NCI-H146 (cell line): Measurements from ENCODE around the gene UBL7.
A peak's percentile ranks its signal among the peaks of the same experiment; 100 is the strongest.
"Not testable (repeated sequence)": the region's sequence is repeated elsewhere in the genome, so short reads cannot be mapped to it uniquely, and the experiment has no call there.

Experiments
- DNase-seq: peaks from one replicate; lab custom pipeline; 2025; lab: John Stamatoyannopoulos, UW

The UBL7 gene

GRCh38 chr15:74460871-74461846 lies at the start of gene UBL7:
Gene UBL7, minus strand, starts transcription at chr15:74461160. Its CDS starts 2,293 bp downstream, at chr15:74458867.
- DNase-seq = peak; percentile 94

GRCh38 chr15:74506515-74506840 lies 45.5 kb upstream of the UBL7 start:
- DNase-seq = no peak

DNA sequence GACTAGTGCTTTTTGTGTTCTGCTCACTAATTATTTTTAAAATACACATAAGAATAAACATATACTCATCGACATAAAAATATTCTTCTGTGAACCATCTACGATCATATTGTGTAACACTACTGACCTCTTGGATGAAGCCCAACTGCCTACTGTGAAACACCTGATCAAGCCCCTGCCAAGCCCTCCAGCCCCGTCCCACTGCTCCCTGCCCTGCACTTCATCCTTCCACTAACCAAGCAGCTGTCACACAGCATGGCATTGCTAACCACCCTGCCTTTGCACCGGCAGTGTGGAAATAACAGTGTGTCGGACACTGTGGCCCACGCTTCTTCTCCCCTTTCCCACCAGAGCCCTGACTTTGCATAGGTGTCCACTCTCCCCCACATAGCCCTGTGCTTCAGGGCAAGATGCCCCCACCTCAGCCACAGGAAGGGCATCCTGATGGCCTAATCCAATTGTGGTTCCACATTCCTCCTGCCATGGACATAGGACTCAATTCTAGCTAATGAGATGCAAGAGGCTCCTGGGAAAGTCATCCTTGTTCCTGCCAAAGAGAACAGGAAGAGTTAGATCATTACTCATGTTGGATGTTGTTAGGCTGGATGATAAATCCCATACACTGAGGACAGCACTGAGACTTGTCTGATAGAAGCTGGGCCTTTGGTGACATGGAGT lies 45.0 kb upstream of the UBL7 start:
- no peak for DNase-seq

GRCh38 chr15:74504836-74505235 lies 43.9 kb upstream of the UBL7 start:
- DNase-seq = no peak

DNA sequence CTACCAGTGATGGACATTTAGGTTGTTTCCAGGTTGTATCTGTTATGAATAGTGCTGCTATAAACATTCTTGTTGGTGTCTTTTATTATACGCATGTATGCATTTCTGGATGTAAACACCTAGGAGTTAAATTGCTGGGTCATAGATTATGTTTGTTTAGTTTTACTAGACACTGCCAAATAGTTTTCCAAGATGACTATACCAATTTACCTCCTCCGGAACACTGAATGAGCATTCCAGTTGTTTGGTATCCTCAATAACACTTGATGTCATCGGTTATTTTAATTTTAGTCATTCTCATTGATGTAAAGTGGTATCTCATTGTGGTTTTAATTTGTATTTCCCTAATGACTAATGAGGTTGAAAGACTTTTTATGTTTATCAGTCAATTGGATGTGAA lies 43.5 kb upstream of the UBL7 start:
- DNase-seq = no peak

- no peak for DNase-seq
These were observed 41.3 kb upstream of the UBL7 start for GRCh38 chr15:74502301-74502700.

DNA sequence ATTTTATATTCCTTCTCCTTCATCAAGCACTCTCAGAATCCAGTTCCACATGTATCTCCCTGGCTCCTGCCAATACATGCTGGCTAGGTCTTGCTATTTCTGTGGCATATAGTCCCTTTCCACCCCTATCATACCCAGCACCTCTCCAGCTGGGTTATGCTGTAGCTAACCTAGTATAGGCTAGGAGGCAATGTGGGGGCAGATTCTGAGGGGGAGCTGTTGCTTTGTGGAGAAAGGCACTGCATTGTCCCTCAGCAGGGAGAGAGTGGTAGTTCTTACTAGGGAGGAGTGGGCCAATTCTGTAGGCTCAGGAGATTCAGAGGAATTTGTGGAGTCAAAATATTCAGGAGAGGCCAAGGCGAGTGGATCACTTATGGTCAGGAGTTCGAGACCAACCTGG lies 39.4 kb upstream of the UBL7 start:
- no peak for DNase-seq

- no peak for DNase-seq
These were observed 38.4 kb upstream of the UBL7 start for GRCh38 chr15:74499366-74499765.

GRCh38 chr15:74497584-74497983 lies 36.6 kb upstream of the UBL7 start:
- DNase-seq = peak; percentile 92

DNA sequence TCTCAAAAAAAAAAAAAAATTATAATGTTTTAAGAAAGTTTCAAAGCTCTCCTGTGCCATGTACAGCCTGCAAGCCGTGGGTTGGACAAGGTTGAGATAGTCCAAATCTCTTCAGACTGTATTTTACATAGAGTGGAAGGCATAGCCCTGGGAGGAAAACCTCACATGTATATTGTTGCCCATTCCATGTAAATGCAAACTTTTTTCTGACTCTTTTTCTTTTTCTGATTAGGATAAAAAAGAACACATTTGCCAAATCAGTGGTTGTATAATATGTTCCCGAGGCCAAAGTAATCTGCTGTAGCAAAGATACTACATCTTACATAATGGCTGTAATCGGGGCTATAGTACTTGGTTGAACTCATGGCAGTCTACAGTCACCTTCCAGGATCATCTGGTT lies 35.7 kb upstream of the UBL7 start:
- no peak for DNase-seq

GRCh38 chr15:74490339-74490689 lies 29.4 kb upstream of the UBL7 start:
- DNase-seq = no peak

GRCh38 chr15:74489518-74490338 lies 28.8 kb upstream of the UBL7 start:
- peak; percentile 52 for DNase-seq

GRCh38 chr15:74488776-74489175 lies 27.8 kb upstream of the UBL7 start:
- no peak for DNase-seq

GRCh38 chr15:74482661-74483060 lies 21.7 kb upstream of the UBL7 start:
- DNase-seq = no peak

DNA sequence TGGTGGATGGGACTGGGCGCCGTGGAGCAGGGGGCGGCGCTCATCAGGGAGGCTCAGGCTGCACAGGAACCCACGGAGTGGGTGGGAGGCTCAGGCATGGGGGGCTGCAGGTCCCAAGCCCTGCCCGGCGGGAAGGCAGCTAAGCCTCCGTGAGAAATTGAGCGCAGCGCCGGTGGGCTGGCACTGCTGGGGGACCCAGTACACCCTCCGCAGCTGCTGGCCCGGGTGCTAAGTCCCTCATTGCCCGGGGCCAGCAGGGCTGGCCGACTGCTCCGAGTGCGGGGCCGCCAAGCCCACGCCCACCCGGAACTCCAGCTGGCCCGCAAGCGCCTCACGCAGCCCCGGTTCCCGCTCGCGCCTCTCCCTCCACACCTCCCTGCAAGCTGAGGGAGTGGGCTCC lies 19.4 kb upstream of the UBL7 start:
- not testable (repeated sequence) for DNase-seq

- not testable (repeated sequence) for DNase-seq
These were observed 10.7 kb upstream of the UBL7 start for GRCh38 chr15:74471621-74472020.

- DNase-seq = no peak
These were observed 9.9 kb upstream of the UBL7 start for GRCh38 chr15:74470631-74471395.

GRCh38 chr15:74468341-74469032 lies 7.5 kb upstream of the UBL7 start:
- no peak for DNase-seq

GRCh38 chr15:74466570-74466969 lies 5.6 kb upstream of the UBL7 start:
- no peak for DNase-seq

GRCh38 chr15:74464897-74465296 lies 3.9 kb upstream of the UBL7 start:
- no peak for DNase-seq

DNA sequence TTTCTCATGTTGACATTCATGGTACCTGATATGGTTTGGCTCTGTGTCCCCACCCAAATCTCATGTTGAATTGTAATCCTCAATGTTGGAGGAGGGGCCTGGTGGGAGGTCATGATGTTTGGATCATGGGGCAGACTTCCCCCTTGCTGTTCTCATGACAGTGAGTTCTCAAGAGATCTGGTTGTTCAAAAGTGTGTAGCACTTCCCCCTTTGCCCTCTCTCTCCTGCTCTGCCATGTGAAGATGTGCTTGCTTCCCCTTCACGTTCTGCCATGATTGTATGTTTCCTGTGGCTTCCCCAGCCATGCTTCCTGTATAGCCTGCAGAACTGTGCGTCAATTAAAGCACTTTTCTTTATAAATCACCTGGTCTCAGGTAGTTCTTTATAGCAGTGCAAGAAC lies 3.3 kb upstream of the UBL7 start:
- no peak for DNase-seq
